HEK293T (cell line): ENCODE data around the gene AKT3.

ENCODE experiments used
- ARNT ChIP-seq: fragments of 450-650 bp; IDR thresholded peaks from 2 replicates; pipeline ENCODE4 v1.6.1; 2017; ENCODE audit warnings: mild to moderate bottlenecking
- BHLHE40 ChIP-seq: fragments of 450-650 bp; IDR thresholded peaks from 2 replicates; pipeline ENCODE4 v1.6.1; 2016; ENCODE audit warnings: mild to moderate bottlenecking, moderate library complexity, borderline replicate concordance
- CTBP1 ChIP-seq: fragments of 450-650 bp; IDR thresholded peaks from 2 replicates; pipeline ENCODE4 v1.6.1; 2016; ENCODE audit warnings: borderline replicate concordance
- ELF4 ChIP-seq: fragments of 450-650 bp; IDR thresholded peaks from 2 replicates; pipeline ENCODE4 v1.6.1; 2017; ENCODE audit warnings: antibody characterized with exemption
- FOXA1 ChIP-seq: fragments of 450-650 bp; IDR thresholded peaks from 2 replicates; pipeline ENCODE4 v1.6.1; 2016; ENCODE audit warnings: mild to moderate bottlenecking
- FOXK2 ChIP-seq: fragments of 450-650 bp; IDR thresholded peaks from 2 replicates; pipeline ENCODE4 v1.6.1; 2016; ENCODE audit warnings: mild to moderate bottlenecking
- FOXM1 ChIP-seq: fragments of 450-650 bp; IDR thresholded peaks from 2 replicates; pipeline ENCODE4 v1.6.1; 2017; ENCODE audit warnings: mild to moderate bottlenecking, borderline replicate concordance
- HDGF ChIP-seq: fragments of 450-650 bp; IDR thresholded peaks from 2 replicates; pipeline ENCODE4 v1.6.1; 2017; ENCODE audit warnings: antibody characterized with exemption, borderline replicate concordance
- LEF1 ChIP-seq: fragments of 450-650 bp; IDR thresholded peaks from 2 replicates; pipeline ENCODE4 v1.6.1; 2017; ENCODE audit warnings: mild to moderate bottlenecking, borderline replicate concordance
- NFRKB ChIP-seq: fragments of 450-650 bp; IDR thresholded peaks from 2 replicates; pipeline ENCODE4 v1.6.1; 2016; ENCODE audit warnings: mild to moderate bottlenecking, moderate library complexity
- PKNOX1 ChIP-seq: fragments of 450-650 bp; IDR thresholded peaks from 2 replicates; pipeline ENCODE4 v1.6.1; 2016
- SP1 ChIP-seq: fragments of 450-650 bp; IDR thresholded peaks from 2 replicates; pipeline ENCODE4 v1.6.1; 2017
- SUZ12 ChIP-seq: fragments of 450-650 bp; IDR thresholded peaks from 2 replicates; pipeline ENCODE4 v1.6.1; 2016; ENCODE audit warnings: mild to moderate bottlenecking
- TARDBP ChIP-seq: fragments of 450-650 bp; IDR thresholded peaks from 2 replicates; pipeline ENCODE4 v1.6.1; 2016

GRCh38 chr1:243558576-243558975, 291.5 kb downstream of the AKT3 start:
- TF ChIP-seq FOXM1: no peak
- TF ChIP-seq BHLHE40: no peak
- TF ChIP-seq SUZ12: no peak
- no peak for TF ChIP-seq HDGF
- TF ChIP-seq CTBP1: no peak
- no peak for TF ChIP-seq FOXK2
- no peak for TF ChIP-seq PKNOX1
- no peak for TF ChIP-seq NFRKB
- TF ChIP-seq SP1: no peak
- TF ChIP-seq TARDBP: no peak
- TF ChIP-seq ELF4: no peak
- TF ChIP-seq LEF1: no peak
- TF ChIP-seq FOXA1: no peak
- TF ChIP-seq ARNT: no peak
